Ishikawa (cell line): ENCODE measurements around the gene ASXL3.

Source experiments
- EGR1 ChIP-seq: IDR thresholded peaks from 2 replicates; pipeline ENCODE4 v1.6.1; 2012
- EP300 ChIP-seq: IDR thresholded peaks from 2 replicates; pipeline ENCODE4 v1.6.1; 2012; ENCODE audit warnings: borderline replicate concordance
- NFIC ChIP-seq: IDR thresholded peaks from 2 replicates; pipeline ENCODE4 v1.6.1; 2012
- RAD21 ChIP-seq: IDR thresholded peaks from 2 replicates; pipeline ENCODE4 v1.6.1; 2012; ENCODE audit warnings: low read depth

- TF ChIP-seq EGR1 (no peak), EP300 (no peak), NFIC (no peak), RAD21 (no peak)
These were observed 119.5 kb downstream of the ASXL3 start for GRCh38 chr18:33697498-33697897.
